H1 (cell line): Measurements from ENCODE around the gene TPP2. TPM values are rescaled to one million over a fixed set of nuclear protein-coding genes. Genes with fewer than 3 reads are reported as not detected.

Experiments used
- CTCF ChIA-PET: fragments of 300-600 bp; sonication (Branson Sonifier 250); formaldehyde crosslinking; loops from one replicate; lab custom pipeline; 2021; ENCODE audit not compliant: partially characterized antibody; lab: Charles Lee
- POLR2A ChIA-PET: fragments of 300-600 bp; sonication (Branson Sonifier 250); formaldehyde crosslinking; loops from one replicate; lab custom pipeline; 2021; ENCODE audit warnings: inconsistent platforms; ENCODE audit not compliant: partially characterized antibody; lab: Charles Lee
- DNase-seq, 2 experiments: peaks; one replicate each; pipeline versions ENCODE4 v3.0.0 to v3.0.0-alpha.2; 2010 to 2022; ENCODE audit warnings: low spot score in 2 of 2, low read depth in 1 of 2, mixed read lengths in 1 of 2
- FAIRE-seq: peaks from 2 replicates; lab custom pipeline; 2011; peaks lifted over from hg19 to GRCh38; lab: Jason Lieb, UNC
- H2AFZ ChIP-seq: 2 replicates; pipeline ENCODE4 v1.8.1; 2012; ENCODE audit warnings: low read length, inconsistent platforms
- H2AK5ac ChIP-seq: 2 replicates; pipeline ENCODE4 v1.6.1; 2013; ENCODE audit warnings: low read depth, low read length
- H2BK120ac ChIP-seq: replicated peaks from 2 replicates; pipeline ENCODE3; 2013; ENCODE audit warnings: low read depth, low read length, inconsistent platforms
- H2BK12ac ChIP-seq: 2 replicates; pipeline ENCODE4 v1.6.1; 2013; ENCODE audit warnings: low read depth, low read length
- H2BK15ac ChIP-seq: 2 replicates; pipeline ENCODE4 v1.6.1; 2013; ENCODE audit warnings: low read length
- H2BK20ac ChIP-seq: 2 replicates; pipeline ENCODE4 v1.6.1; 2013; ENCODE audit warnings: low read length
- H2BK5ac ChIP-seq: 2 replicates; pipeline ENCODE4 v1.6.1; 2013; ENCODE audit warnings: low read depth, low read length
- H3K14ac ChIP-seq: 2 replicates; pipeline ENCODE4 v1.6.1; 2013; ENCODE audit warnings: inconsistent platforms; ENCODE audit not compliant: insufficient read length
- H3K18ac ChIP-seq: 2 replicates; pipeline ENCODE4 v1.6.1; 2013; ENCODE audit warnings: low read length; ENCODE audit errors: extremely low read depth
- H3K23ac ChIP-seq: 2 replicates; pipeline ENCODE4 v1.6.1; 2013; ENCODE audit warnings: inconsistent platforms; ENCODE audit not compliant: insufficient read length
- H3K23me2 ChIP-seq: 2 replicates; pipeline ENCODE4 v1.6.1; 2013; ENCODE audit warnings: low read depth, low read length
- H3K27ac ChIP-seq: 2 replicates; pipeline ENCODE4 v1.6.1; 2011; ENCODE audit warnings: low read depth, low read length, inconsistent platforms
- H3K27me3 ChIP-seq, 4 experiments: replicated peaks in 1 of 4; 1 replicate in 1 of 4; 2 replicates in 3 of 4; pipeline versions ENCODE4 v1.6.1 to v1.8.1; 2011 to 2013; ENCODE audit warnings: low read length in 3 of 4, mild to moderate bottlenecking in 3 of 4, inconsistent platforms in 2 of 4, mixed read lengths in 2 of 4, moderate library complexity in 1 of 4; ENCODE audit not compliant: control insufficient read depth in 3 of 4, insufficient read depth in 3 of 4; ENCODE audit errors: extremely low read depth in 1 of 4
- H3K36me3 ChIP-seq, 4 experiments: 2 replicates each; pipeline versions ENCODE4 v1.6.1 to v1.8.1; 2011 to 2013; ENCODE audit warnings: mild to moderate bottlenecking in 4 of 4, low read length in 3 of 4, moderate library complexity in 2 of 4, control low read depth in 1 of 4, inconsistent platforms in 1 of 4; ENCODE audit not compliant: insufficient read depth in 4 of 4, control insufficient read depth in 2 of 4
- H3K4ac ChIP-seq: replicated peaks from 2 replicates; pipeline ENCODE3; 2013; ENCODE audit warnings: low read length, low read depth, mixed read lengths, inconsistent platforms; ENCODE audit not compliant: insufficient read length
- H3K4me1 ChIP-seq, 4 experiments: replicated peaks in 1 of 4; 1 replicate in 1 of 4; 2 replicates in 3 of 4; pipeline versions ENCODE4 v1.6.1 to v1.8.1; 2011 to 2013; ENCODE audit warnings: low read length in 3 of 4, inconsistent platforms in 2 of 4, mixed read lengths in 1 of 4; ENCODE audit not compliant: insufficient read depth in 4 of 4, control insufficient read depth in 3 of 4
- H3K4me2 ChIP-seq, 2 experiments: 2 replicates each; pipeline versions ENCODE4 v1.6.1 to v1.8.1; 2011 to 2013; ENCODE audit warnings: low read depth in 2 of 2, low read length in 2 of 2, control low read depth in 1 of 2, inconsistent platforms in 1 of 2, mild to moderate bottlenecking in 1 of 2; ENCODE audit not compliant: insufficient read depth in 1 of 2
- H3K4me3 ChIP-seq, 4 experiments: fragments of 200-600, 300-600 bp in 1 of 4; sonication (generic), shearing (Covaris generic), sonication (Bioruptor Twin) in 1 of 4; 2 replicates each; pipeline versions ENCODE4 v1.5.1 to v1.8.1; 2011 to 2016; ENCODE audit warnings: low read length in 4 of 4, low read depth in 3 of 4, control low read depth in 2 of 4, inconsistent platforms in 2 of 4, mild to moderate bottlenecking in 2 of 4, mixed read lengths in 1 of 4, moderate library complexity in 1 of 4; ENCODE audit not compliant: insufficient read depth in 2 of 4; ENCODE audit errors: extremely low read depth in 1 of 4
- H3K56ac ChIP-seq: replicated peaks from 2 replicates; pipeline ENCODE3; 2013; ENCODE audit warnings: low read depth, mild to moderate bottlenecking, mixed read lengths, low read length, inconsistent platforms; ENCODE audit not compliant: insufficient read length
- H3K79me1 ChIP-seq: 2 replicates; pipeline ENCODE4 v1.6.1; 2013; ENCODE audit warnings: low read depth, low read length, control low read depth
- H3K79me2 ChIP-seq, 2 experiments: 2 replicates each; pipeline versions ENCODE4 v1.6.1 to v1.8.1; 2012 to 2013; ENCODE audit warnings: low read length in 2 of 2, mild to moderate bottlenecking in 2 of 2, inconsistent platforms in 1 of 2; ENCODE audit not compliant: insufficient read depth in 2 of 2, control insufficient read depth in 1 of 2
- H3K9ac ChIP-seq, 4 experiments: replicated peaks in 1 of 4; 1 replicate in 1 of 4; 2 replicates in 3 of 4; pipeline versions ENCODE4 v1.6.1 to v1.8.1; 2011 to 2013; ENCODE audit warnings: low read depth in 3 of 4, low read length in 3 of 4, control low read depth in 2 of 4, mild to moderate bottlenecking in 2 of 4, moderate library complexity in 2 of 4, inconsistent platforms in 1 of 4; ENCODE audit errors: extremely low read depth in 1 of 4
- H3K9me3 ChIP-seq, 2 experiments: 2 replicates each; pipeline versions ENCODE4 v1.6.1 to v1.8.1; 2012 to 2013; ENCODE audit warnings: mild to moderate bottlenecking in 2 of 2, moderate library complexity in 2 of 2, control low read depth in 1 of 2, inconsistent platforms in 1 of 2, low read depth in 1 of 2, low read length in 1 of 2, mixed read lengths in 1 of 2; ENCODE audit not compliant: insufficient read depth in 2 of 2
- H4K20me1 ChIP-seq, 2 experiments: replicated peaks in 1 of 2; 2 replicates each; pipeline versions ENCODE3 to v1.8.1; 2011 to 2013; ENCODE audit warnings: inconsistent platforms in 2 of 2, low read length in 2 of 2, mild to moderate bottlenecking in 1 of 2; ENCODE audit not compliant: insufficient read depth in 2 of 2, control insufficient read depth in 1 of 2
- H4K5ac ChIP-seq: 2 replicates; pipeline ENCODE4 v1.6.1; 2013; ENCODE audit warnings: low read length, low read depth, mixed read lengths, inconsistent platforms; ENCODE audit not compliant: insufficient read length
- H4K8ac ChIP-seq: 2 replicates; pipeline ENCODE4 v1.8.0; 2013; ENCODE audit warnings: mild to moderate bottlenecking, moderate library complexity, low read length, inconsistent platforms; ENCODE audit not compliant: insufficient read depth; ENCODE audit errors: extremely low read depth
- H4K91ac ChIP-seq: replicated peaks from 2 replicates; pipeline ENCODE3; 2013; ENCODE audit warnings: low read length, mixed read lengths, inconsistent platforms; ENCODE audit not compliant: insufficient read length
- ASH2L ChIP-seq: fragments of 200-600, 300-600 bp; sonication (generic); IDR thresholded peaks from one replicate; pipeline ENCODE4 v1.7.1; 2017; ENCODE audit warnings: low read length
- ATF3 ChIP-seq: IDR thresholded peaks from 2 replicates; pipeline ENCODE4 v1.6.1; 2011; ENCODE audit warnings: low read depth, mild to moderate bottlenecking, low read length; ENCODE audit not compliant: insufficient read depth
- BRCA1 ChIP-seq: IDR thresholded peaks from 2 replicates; pipeline ENCODE4 v1.6.1; 2012; ENCODE audit warnings: low read depth, low read length, improper control_type of control experiment
- CHD1 ChIP-seq: IDR thresholded peaks from 2 replicates; pipeline ENCODE4 v1.6.1; 2012; ENCODE audit warnings: low read depth, low read length, improper control_type of control experiment
- EGR1 ChIP-seq: IDR thresholded peaks from 2 replicates; pipeline ENCODE4 v1.6.1; 2011; ENCODE audit warnings: low read depth, low read length, borderline replicate concordance
- GTF2F1 ChIP-seq: IDR thresholded peaks from 2 replicates; pipeline ENCODE4 v1.6.1; 2012; ENCODE audit warnings: low read depth, low read length, improper control_type of control experiment, borderline replicate concordance
- KDM4A ChIP-seq: IDR thresholded peaks from one replicate; pipeline ENCODE4 v1.7.1; 2012; ENCODE audit warnings: low read depth, mild to moderate bottlenecking, moderate library complexity, low read length, inconsistent platforms; ENCODE audit not compliant: severe bottlenecking
- PHF8 ChIP-seq: fragments of 200-600 bp; sonication (generic); conservative IDR thresholded peaks from 2 replicates; pipeline ENCODE4 v1.7.1; 2012; ENCODE audit warnings: low read depth, mild to moderate bottlenecking, inconsistent platforms, low read length, moderate library complexity
- POLR2AphosphoS5 ChIP-seq: IDR thresholded peaks from 2 replicates; pipeline ENCODE4 v1.6.1; 2011; ENCODE audit warnings: low read depth, low read length
- TBP ChIP-seq: IDR thresholded peaks from 2 replicates; pipeline ENCODE4 v1.6.1; 2011; ENCODE audit warnings: low read depth, low read length, improper control_type of control experiment
- TCF12 ChIP-seq: IDR thresholded peaks from 2 replicates; pipeline ENCODE4 v1.6.1; 2011; ENCODE audit warnings: low read depth, mild to moderate bottlenecking, low read length
- WGBS, 2 experiments: shearing (Covaris generic) in 1 of 2; methylation state at CpG; one replicate each; pipeline versions ENCODE4 v1.1.6 to v1.1.7; 2013 to 2015; ENCODE audit warnings: low lambda C conversion rate in 2 of 2, mixed read lengths in 2 of 2, inconsistent platforms in 1 of 2, low coverage in 1 of 2, missing lambda C conversion rate in 1 of 2; ENCODE audit not compliant: insufficient replicate concordance in 2 of 2, insufficient coverage in 1 of 2, insufficient read length in 1 of 2; ENCODE audit errors: extremely low coverage in 1 of 2, missing lambda C conversion rate in 1 of 2; 5-methylcytosine and 5-hydroxymethylcytosine counted together
- polyA plus RNA-seq, 7 experiments: library from polyadenylated mRNA; depleted of rRNA in 3 of 7; stranded (reverse) in 5 of 7; unstranded in 2 of 7; fragments of >200 nt in 5 of 7; fragments of 200-250 nt in 2 of 7; gene quantifications; 1 replicate in 5 of 7; 2 replicates in 1 of 7; 4 replicates in 1 of 7; pipeline versions ENCODE4 v1.2.1 to v1.2.3, GENCODE V29; 2011 to 2013; ENCODE audit warnings: missing spikeins in 2 of 7, mixed read lengths in 2 of 7
- total RNA-seq: library from RNA; stranded (reverse); fragmentation: NEBNext Ultra II Directional; extraction: Animal tissue kit (Norgen Biotek cat#: 25700); gene quantifications from 2 replicates; pipeline ENCODE4 v1.2.1, GENCODE V29; 2021

Gene TPP2
- total and polyA plus RNA-seq, 2 of the 8 experiments (the other 6 are each of a cell fraction or from before 2014, with no cell fraction given): 15.9 to 85.7 TPM

GRCh38 chr13:102628559-102628958, 31.8 kb downstream of the TPP2 start:
- Histone ChIP-seq H3K79me1 (no peaks in the 10 kb centered on the region), H3K9ac (no peak overlapping the region)

More at GRCh38 chr13:102628559-102628958, 31.8 kb downstream of the TPP2 start:
- Histone ChIP-seq H3K4me1 (no peaks in the 10 kb centered on the region), H2BK120ac (no peak overlapping the region), H3K14ac (no peak overlapping the region), H3K18ac (no peak overlapping the region), H4K5ac (no peak overlapping the region), H3K56ac (no peak overlapping the region), H3K23me2 (no peaks in the 10 kb centered on the region), H3K79me2 (no peaks in the 10 kb centered on the region), H4K91ac (no peak overlapping the region), H3K4me3 (no peak overlapping the region), H2BK5ac (no peak overlapping the region), H4K20me1 (peaks cover 0 to 3% of the 10 kb centered on the region in 2 experiments), H2BK15ac (no peak overlapping the region), H3K4me2 (no peak overlapping the region), H3K9me3 (no peaks in the 10 kb centered on the region), H2BK12ac (no peak overlapping the region), H3K36me3 (peaks cover 8 to 75% (median 33%) of the 10 kb centered on the region in 4 experiments), H3K23ac (no peak overlapping the region), H4K8ac (no peak overlapping the region), H3K27ac (no peak overlapping the region), H3K4ac (no peak overlapping the region), H2AK5ac (no peak overlapping the region), H3K27me3 (no peaks in the 10 kb centered on the region), H2AFZ (no peak overlapping the region), H2BK20ac (no peak overlapping the region)
- 94 to 100% methylated on average over 2 to 4 of the region's 4 CpGs for WGBS, 2 experiments
- DNase-seq (no peak), FAIRE-seq (no peak)
- TF ChIP-seq TBP: no peak
- TF ChIP-seq ATF3: no peak
- TF ChIP-seq CHD1: no peak
- no peak for TF ChIP-seq TCF12
- no peak for TF ChIP-seq GTF2F1
- TF ChIP-seq ASH2L: no peak
- TF ChIP-seq KDM4A: no peak
- TF ChIP-seq BRCA1: no peak
- no peak for TF ChIP-seq PHF8
- no peak for TF ChIP-seq POLR2AphosphoS5
- no peak for TF ChIP-seq EGR1
- POLR2A ChIA-PET: no interaction called here
- CTCF ChIA-PET: no interaction called here
